Colonic mucosa (tissue), 4 donors: ENCODE data around the gene SCUBE1. TPM values are rescaled to one million over a fixed set of nuclear protein-coding genes. Genes with fewer than 3 reads are reported as not detected.

ENCODE experiments used
- DNase-seq: peaks from one replicate; pipeline ENCODE4 v3.0.0-alpha.2; 2020
- H3K27ac ChIP-seq: fragments of 200-600 bp; one replicate; pipeline ENCODE4 v1.8.0; 2021
- H3K27me3 ChIP-seq: fragments of 200-600 bp; one replicate; pipeline ENCODE4 v1.8.0; 2021
- H3K36me3 ChIP-seq: fragments of 200-600 bp; one replicate; pipeline ENCODE4 v1.8.0; 2021
- H3K4me1 ChIP-seq: fragments of 200-600 bp; one replicate; pipeline ENCODE4 v1.8.0; 2021; ENCODE audit warnings: mild to moderate bottlenecking
- H3K4me3 ChIP-seq: fragments of 200-600 bp; one replicate; pipeline ENCODE4 v1.8.0; 2021
- H3K9ac ChIP-seq, 2 donors: one replicate each; pipeline ENCODE4 v1.7.0; 2013; ENCODE audit warnings: control low read depth in 2 of 2, low read depth in 2 of 2, low read length in 2 of 2
- H3K9me3 ChIP-seq: fragments of 200-600 bp; one replicate; pipeline ENCODE4 v1.8.0; 2021
- CTCF ChIP-seq: fragments of 200-600 bp; IDR thresholded peaks from one replicate; pipeline ENCODE4 v1.8.0; 2022; ENCODE audit warnings: antibody characterized with exemption, mild to moderate bottlenecking
- intact Hi-C: fragments of 100-400 bp; cut with DNase I; formaldehyde crosslinking; loops from one replicate; pipeline ENCODE4 v1.14.1; 2022
- total RNA-seq, 2 donors: library from RNA; stranded (reverse); fragmentation: NEBNext Ultra II Directional in 1 of 2; extraction: Animal tissue kit (Norgen Biotek cat#: 25700) in 1 of 2; gene quantifications; one replicate each; pipeline ENCODE4 v1.2.1, GENCODE V29; 2021
- donor health status: healthy.
- donor health status: DM: no; HTN: no; CAD: no.
- donor health status: DM: no; HTN: no; CAD: no.

Gene SCUBE1
- total RNA-seq, 2 donors from 2014 or later = 1.7 to 5.6 TPM

GRCh38 chr22:43230971-43231723, 112.0 kb downstream of the SCUBE1 start:
- H3K36me3 ChIP-seq = no peaks in the 10 kb centered on the region
- intact Hi-C loops = loop anchor here (2.0 to 5.0 kb wide), 2 partner anchors 116 to 154 kb away; no protein-coding TSS in a partner anchor

GRCh38 chr22:43230571-43230970, 112.6 kb downstream of the SCUBE1 start:
- Histone ChIP-seq H3K27ac (no peak overlapping the region), H3K9ac (no peak overlapping the region), H3K4me3 (no peak overlapping the region), H3K36me3 (no peaks in the 10 kb centered on the region), H3K27me3 (no peaks in the 10 kb centered on the region), H3K4me1 (no peaks in the 10 kb centered on the region), H3K9me3 (no peaks in the 10 kb centered on the region)
- intact Hi-C loops = loop anchor here (2.0 to 5.0 kb wide), 2 partner anchors 117 to 154 kb away; no protein-coding TSS in a partner anchor
- no peak for TF ChIP-seq CTCF
- DNase-seq = no peak

More at GRCh38 chr22:43230971-43231723, 112.0 kb downstream of the SCUBE1 start:
- Histone ChIP-seq H3K4me3 (no peak overlapping the region), H3K4me1 (no peaks in the 10 kb centered on the region), H3K9ac (no peak overlapping the region), H3K27me3 (no peaks in the 10 kb centered on the region), H3K9me3 (no peaks in the 10 kb centered on the region), H3K27ac (no peak overlapping the region)
- peak; percentile 86 for TF ChIP-seq CTCF
- peak; percentile 55 for DNase-seq

GRCh38 chr22:43228863-43229262, 114.3 kb downstream of the SCUBE1 start:
- Histone ChIP-seq H3K9ac (no peak overlapping the region), H3K27me3 (no peaks in the 10 kb centered on the region), H3K9me3 (no peaks in the 10 kb centered on the region), H3K36me3 (no peaks in the 10 kb centered on the region), H3K27ac (no peak overlapping the region), H3K4me1 (no peaks in the 10 kb centered on the region), H3K4me3 (no peak overlapping the region)
- DNase-seq = no peak
- TF ChIP-seq CTCF = no peak
- intact Hi-C loops = no loop called here

GRCh38 chr22:43228330-43228729, 114.8 kb downstream of the SCUBE1 start:
- Histone ChIP-seq H3K4me3 (no peak overlapping the region), H3K27me3 (no peaks in the 10 kb centered on the region), H3K27ac (no peak overlapping the region), H3K9me3 (no peaks in the 10 kb centered on the region), H3K9ac (no peak overlapping the region), H3K36me3 (no peaks in the 10 kb centered on the region), H3K4me1 (no peaks in the 10 kb centered on the region)
- intact Hi-C loops = no loop called here
- no peak for TF ChIP-seq CTCF
- DNase-seq = peak; percentile 28

- TF ChIP-seq CTCF = no peak
- no peak for DNase-seq
- no peaks in the 10 kb centered on the region for H3K4me1 ChIP-seq
These were observed 115.9 kb downstream of the SCUBE1 start for GRCh38 chr22:43227239-43227630.

More at GRCh38 chr22:43227239-43227630, 115.9 kb downstream of the SCUBE1 start:
- intact Hi-C loops = no loop called here
- no peaks in the 10 kb centered on the region for H3K9me3 ChIP-seq
- no peak overlapping the region for H3K9ac ChIP-seq
- no peaks in the 10 kb centered on the region for H3K36me3 ChIP-seq
- H3K4me3 ChIP-seq = no peak overlapping the region
- H3K27ac ChIP-seq = no peak overlapping the region
- no peaks in the 10 kb centered on the region for H3K27me3 ChIP-seq
